HUES64 (cell line): Measurements from ENCODE around the gene STX11.

Experiments used
- H3K27ac ChIP-seq: 2 replicates; pipeline ENCODE4 v1.7.0; 2013; ENCODE audit warnings: low read depth, low read length, inconsistent platforms
- H3K27me3 ChIP-seq: 2 replicates; pipeline ENCODE4 v1.6.1; 2013; ENCODE audit warnings: mild to moderate bottlenecking, low read length; ENCODE audit not compliant: insufficient read depth
- H3K36me3 ChIP-seq: 2 replicates; pipeline ENCODE4 v1.6.1; 2013; ENCODE audit warnings: mild to moderate bottlenecking, low read length; ENCODE audit not compliant: insufficient read depth
- H3K4me1 ChIP-seq: 2 replicates; pipeline ENCODE4 v1.6.1; 2013; ENCODE audit warnings: mild to moderate bottlenecking, low read length, moderate library complexity; ENCODE audit not compliant: insufficient read depth
- H3K4me3 ChIP-seq: 2 replicates; pipeline ENCODE4 v1.5.1; 2013; ENCODE audit warnings: mild to moderate bottlenecking, low read length, moderate library complexity
- H3K9ac ChIP-seq: 2 replicates; pipeline ENCODE4 v1.6.1; 2013; ENCODE audit warnings: mild to moderate bottlenecking, low read depth, low read length
- H3K9me3 ChIP-seq: 2 replicates; pipeline ENCODE4 v1.6.1; 2013; ENCODE audit warnings: low read depth, low read length; ENCODE audit not compliant: insufficient read depth
- WGBS: fragments of 150-250, 120-280 bp; methylation state at CpG from one replicate; pipeline ENCODE4 v1.1.7; 2013; ENCODE audit warnings: missing lambda C conversion rate; 5-methylcytosine and 5-hydroxymethylcytosine counted together

The STX11 gene

GRCh38 chr6:144189351-144189750, 39.0 kb downstream of the STX11 start:
- no peak overlapping the region for H3K4me3 ChIP-seq
- peaks cover 3% of the 10 kb centered on the region; the same call in 1 of the 2 replicates for H3K4me1 ChIP-seq

GRCh38 chr6:144190080-144190479, 39.8 kb downstream of the STX11 start:
- no peak overlapping the region for H3K27ac ChIP-seq
- no peak overlapping the region for H3K4me3 ChIP-seq
- peaks cover 8% of the 10 kb centered on the region for H3K4me1 ChIP-seq
- WGBS = 97% methylated on average over 3 of the region's 3 CpGs
- no peak overlapping the region for H3K9ac ChIP-seq
- H3K27me3 ChIP-seq = no peaks in the 10 kb centered on the region
- no peaks in the 10 kb centered on the region for H3K9me3 ChIP-seq
- H3K36me3 ChIP-seq = no peaks in the 10 kb centered on the region

More at GRCh38 chr6:144189351-144189750, 39.0 kb downstream of the STX11 start:
- no peaks in the 10 kb centered on the region for H3K36me3 ChIP-seq
- no peaks in the 10 kb centered on the region for H3K27me3 ChIP-seq
- no peak overlapping the region for H3K9ac ChIP-seq
- no peaks in the 10 kb centered on the region for H3K9me3 ChIP-seq
- no peak overlapping the region for H3K27ac ChIP-seq

DNA sequence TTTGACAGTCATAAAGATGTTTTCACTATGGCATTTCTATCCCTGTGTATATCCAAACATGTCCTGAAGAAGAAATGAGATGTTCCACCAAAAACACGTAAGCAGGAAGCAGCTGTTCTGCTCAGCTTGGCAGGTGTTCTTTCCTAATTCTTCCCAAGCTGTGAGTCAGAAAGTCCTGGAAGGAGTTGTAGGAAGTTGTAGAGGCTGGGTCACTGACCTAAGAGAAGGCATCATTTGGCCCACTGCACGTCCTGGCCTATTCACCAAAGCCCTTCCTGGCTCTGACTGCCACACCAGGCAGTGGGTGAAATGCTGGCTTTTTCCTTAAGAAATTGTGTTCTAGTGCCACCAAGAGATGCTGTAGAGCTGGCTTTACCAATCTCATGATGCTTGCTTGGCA, 40.3 kb downstream of the STX11 start:
- H3K4me1 ChIP-seq = peaks cover 8% of the 10 kb centered on the region
- H3K36me3 ChIP-seq = no peaks in the 10 kb centered on the region
- no peak overlapping the region for H3K4me3 ChIP-seq
- WGBS = 84% methylated on average over 2 of the region's 2 CpGs
- H3K27me3 ChIP-seq = no peaks in the 10 kb centered on the region
- no peak overlapping the region for H3K9ac ChIP-seq
- no peak overlapping the region for H3K27ac ChIP-seq
- no peaks in the 10 kb centered on the region for H3K9me3 ChIP-seq

DNA sequence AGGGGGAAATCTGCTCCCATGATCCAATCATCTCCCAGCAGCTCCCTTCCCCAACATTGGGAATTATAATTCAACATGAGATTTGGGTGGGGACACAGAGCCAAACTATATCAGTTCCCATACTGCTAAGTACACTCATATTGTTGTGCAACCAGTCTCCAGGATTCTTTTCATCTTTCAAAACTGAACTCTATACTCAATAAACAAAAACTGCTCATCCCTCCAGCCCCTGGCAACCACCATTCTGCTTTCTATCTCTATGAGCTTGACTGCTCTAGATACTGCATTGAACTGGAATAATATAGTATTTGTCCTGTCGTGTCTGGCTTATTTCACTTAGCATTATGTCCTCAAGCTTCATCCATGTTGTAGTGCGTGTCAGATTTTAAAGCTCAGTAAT, 42.9 kb downstream of the STX11 start:
- no peaks in the 10 kb centered on the region for H3K9me3 ChIP-seq
- WGBS = 94% methylated on average over 2 of the region's 2 CpGs
- H3K4me1 ChIP-seq = peaks cover 8% of the 10 kb centered on the region
- H3K27ac ChIP-seq = no peak overlapping the region
- H3K27me3 ChIP-seq = no peaks in the 10 kb centered on the region
- no peaks in the 10 kb centered on the region for H3K36me3 ChIP-seq
- H3K9ac ChIP-seq = no peak overlapping the region
- H3K4me3 ChIP-seq = no peak overlapping the region

GRCh38 chr6:144194293-144194810, 44.0 kb downstream of the STX11 start:
- no peak overlapping the region for H3K9ac ChIP-seq
- H3K4me1 ChIP-seq = peaks cover 8% of the 10 kb centered on the region
- WGBS = 75% methylated on average over 7 of the region's 7 CpGs
- H3K9me3 ChIP-seq = no peaks in the 10 kb centered on the region
- no peaks in the 10 kb centered on the region for H3K27me3 ChIP-seq
- no peaks in the 10 kb centered on the region for H3K36me3 ChIP-seq
- no peak overlapping the region for H3K27ac ChIP-seq
- H3K4me3 ChIP-seq = no peak overlapping the region

DNA sequence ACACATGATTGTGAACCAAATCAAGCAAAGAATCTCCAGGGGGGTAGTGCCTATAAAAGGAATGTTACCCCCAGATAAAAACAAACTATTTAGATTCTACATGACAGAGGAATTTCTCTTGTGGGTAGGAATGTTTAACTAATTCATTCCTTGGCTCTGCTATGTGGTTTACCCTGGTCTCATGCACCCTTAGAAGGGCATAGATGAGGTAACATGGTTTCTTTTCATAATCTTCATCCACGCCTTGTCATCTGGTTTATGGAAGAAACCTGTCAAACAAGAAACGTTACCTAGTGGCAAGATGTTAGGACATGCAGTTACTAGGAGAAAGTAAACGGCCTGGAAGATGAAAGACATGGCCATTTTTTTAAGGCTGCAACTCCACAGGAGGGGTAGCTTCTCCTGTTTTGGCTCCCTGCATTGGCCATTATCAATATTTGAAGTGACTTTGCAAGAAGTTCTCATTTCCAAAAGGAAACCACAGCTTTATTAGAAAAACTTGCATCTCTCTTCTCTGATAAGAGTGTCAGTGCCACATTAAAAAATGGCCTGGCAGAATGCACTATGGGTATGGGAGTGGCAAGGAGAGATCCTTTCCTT, 45.5 kb downstream of the STX11 start:
- Histone ChIP-seq H3K27ac (no peak overlapping the region), H3K4me1 (peaks cover 8% of the 10 kb centered on the region), H3K27me3 (no peaks in the 10 kb centered on the region), H3K9me3 (no peaks in the 10 kb centered on the region), H3K36me3 (no peaks in the 10 kb centered on the region), H3K9ac (no peak overlapping the region), H3K4me3 (no peak overlapping the region)
- 92% methylated on average over 3 of the region's 3 CpGs for WGBS

- Histone ChIP-seq H3K9me3 (peaks cover 15% of the 10 kb centered on the region), H3K4me3 (no peak overlapping the region), H3K27me3 (no peaks in the 10 kb centered on the region), H3K9ac (no peak overlapping the region), H3K36me3 (no peaks in the 10 kb centered on the region), H3K4me1 (peaks cover 8% of the 10 kb centered on the region), H3K27ac (no peak overlapping the region)
- 91% methylated on average over 3 of the region's 3 CpGs for WGBS
These were observed 47.6 kb downstream of the STX11 start for GRCh38 chr6:144197919-144198318.

DNA sequence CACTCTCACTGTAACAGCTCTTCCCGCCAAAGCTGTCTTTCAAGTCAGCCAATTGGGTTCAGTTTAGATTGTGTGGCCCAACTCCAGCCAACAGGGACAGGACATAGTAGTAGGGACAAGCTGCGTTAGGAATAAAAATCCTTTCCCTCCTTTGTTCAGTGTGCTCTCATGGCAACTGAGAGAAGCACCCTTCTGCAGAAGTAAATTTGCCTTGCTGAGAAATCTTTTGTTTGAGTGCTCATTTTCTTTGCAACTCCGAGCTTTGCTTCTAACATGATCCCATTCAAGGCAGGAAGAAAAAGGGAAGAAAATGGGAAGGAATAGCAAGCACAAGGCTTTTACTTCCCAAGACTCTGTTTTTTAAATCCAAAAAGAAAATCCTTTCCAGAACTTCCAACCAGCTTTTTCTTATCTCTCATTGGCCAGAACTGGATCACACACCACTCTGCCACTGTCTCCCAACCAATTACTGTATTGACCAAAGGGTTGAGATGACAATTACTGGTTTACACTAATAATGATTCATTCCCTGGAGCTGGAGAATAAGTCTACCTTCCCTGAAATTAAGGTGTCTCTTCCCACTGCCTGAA, 52.7 kb downstream of the STX11 start:
- 96% methylated on average over 3 of the region's 3 CpGs for WGBS
- Histone ChIP-seq H3K27me3 (no peaks in the 10 kb centered on the region), H3K4me1 (no peaks in the 10 kb centered on the region), H3K9ac (no peak overlapping the region), H3K9me3 (peaks cover 28% of the 10 kb centered on the region), H3K27ac (no peak overlapping the region), H3K36me3 (no peaks in the 10 kb centered on the region), H3K4me3 (no peak overlapping the region)

- WGBS = 97% methylated on average over 7 of the region's 7 CpGs
- H3K4me3 ChIP-seq = no peak overlapping the region
- H3K9ac ChIP-seq = no peak overlapping the region
- no peaks in the 10 kb centered on the region for H3K36me3 ChIP-seq
- H3K4me1 ChIP-seq = no peaks in the 10 kb centered on the region
- no peak overlapping the region for H3K27ac ChIP-seq
- no peaks in the 10 kb centered on the region for H3K27me3 ChIP-seq
- no peaks in the 10 kb centered on the region for H3K9me3 ChIP-seq
These were observed 60.8 kb downstream of the STX11 start for GRCh38 chr6:144211160-144211559.

GRCh38 chr6:144213315-144213714, 63.0 kb downstream of the STX11 start:
- 94% methylated on average over 5 of the region's 5 CpGs for WGBS
- H3K36me3 ChIP-seq = no peaks in the 10 kb centered on the region
- H3K27me3 ChIP-seq = no peaks in the 10 kb centered on the region
- H3K27ac ChIP-seq = no peak overlapping the region
- H3K4me3 ChIP-seq = no peak overlapping the region
- no peaks in the 10 kb centered on the region for H3K9me3 ChIP-seq
- H3K9ac ChIP-seq = no peak overlapping the region
- H3K4me1 ChIP-seq = peaks cover 4% of the 10 kb centered on the region; the same call in 1 of the 2 replicates

GRCh38 chr6:144214029-144214428, 63.7 kb downstream of the STX11 start:
- Histone ChIP-seq H3K27me3 (no peaks in the 10 kb centered on the region), H3K4me1 (peaks cover 4% of the 10 kb centered on the region; the same call in 1 of the 2 replicates), H3K9me3 (no peaks in the 10 kb centered on the region), H3K4me3 (no peak overlapping the region), H3K27ac (no peak overlapping the region), H3K36me3 (no peaks in the 10 kb centered on the region), H3K9ac (no peak overlapping the region)
- 97% methylated on average over 2 of the region's 2 CpGs for WGBS
